ENCODE data around the gene APBA1.

DNA sequence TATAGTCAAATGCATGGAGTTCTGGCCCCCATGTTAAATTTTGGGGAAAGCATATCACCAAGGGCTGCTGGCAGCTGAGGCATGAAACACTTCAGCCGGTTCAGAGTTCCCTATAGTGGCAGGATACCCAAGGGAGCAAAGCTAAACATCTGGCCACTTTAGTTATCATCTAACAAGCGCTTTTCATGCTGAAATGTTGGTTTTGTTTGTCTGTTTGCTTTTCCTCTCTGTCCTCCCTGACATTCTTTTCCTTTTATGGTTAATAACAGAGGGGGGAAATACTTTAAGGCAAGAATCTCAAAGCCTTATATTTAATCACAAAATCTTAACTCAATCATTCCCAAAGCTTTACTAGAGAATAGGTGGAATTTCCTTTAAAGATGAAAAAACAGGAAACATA, 11.9 kb downstream of the APBA1 start:
- TF ChIP-seq, protein P1, sequence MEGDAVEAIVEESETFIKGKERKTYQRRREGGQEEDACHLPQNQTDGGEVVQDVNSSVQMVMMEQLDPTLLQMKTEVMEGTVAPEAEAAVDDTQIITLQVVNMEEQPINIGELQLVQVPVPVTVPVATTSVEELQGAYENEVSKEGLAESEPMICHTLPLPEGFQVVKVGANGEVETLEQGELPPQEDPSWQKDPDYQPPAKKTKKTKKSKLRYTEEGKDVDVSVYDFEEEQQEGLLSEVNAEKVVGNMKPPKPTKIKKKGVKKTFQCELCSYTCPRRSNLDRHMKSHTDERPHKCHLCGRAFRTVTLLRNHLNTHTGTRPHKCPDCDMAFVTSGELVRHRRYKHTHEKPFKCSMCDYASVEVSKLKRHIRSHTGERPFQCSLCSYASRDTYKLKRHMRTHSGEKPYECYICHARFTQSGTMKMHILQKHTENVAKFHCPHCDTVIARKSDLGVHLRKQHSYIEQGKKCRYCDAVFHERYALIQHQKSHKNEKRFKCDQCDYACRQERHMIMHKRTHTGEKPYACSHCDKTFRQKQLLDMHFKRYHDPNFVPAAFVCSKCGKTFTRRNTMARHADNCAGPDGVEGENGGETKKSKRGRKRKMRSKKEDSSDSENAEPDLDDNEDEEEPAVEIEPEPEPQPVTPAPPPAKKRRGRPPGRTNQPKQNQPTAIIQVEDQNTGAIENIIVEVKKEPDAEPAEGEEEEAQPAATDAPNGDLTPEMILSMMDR (IDR thresholded peaks at IDR 0.05; ENCODE audit: low read depth, low read length), result no peak
- no peak for TF ChIP-seq MYC (IDR thresholded peaks at IDR 0.05; ENCODE audit: low read depth, low read length)

Measured in NB4 (cell line).